Measurements from ENCODE around the gene GPBAR1. TPM values are rescaled to one million over a fixed set of nuclear protein-coding genes. Genes with fewer than 3 reads are reported as not detected.

The GPBAR1 gene
- total and polyA plus RNA-seq, 9 of the 15 experiments (the other 6 are each of a cell fraction or from before 2014, with no cell fraction given), result not detected

GRCh38 chr2:218269900-218270720 is 9.3 kb downstream of the GPBAR1 start, which contains the start of the genes AAMP and PNKD (continued):
- no peak for TF ChIP-seq STAT5B (CRISPR knock-in tag; IDR thresholded peaks at IDR 0.05)
- TF ChIP-seq, protein P1, sequence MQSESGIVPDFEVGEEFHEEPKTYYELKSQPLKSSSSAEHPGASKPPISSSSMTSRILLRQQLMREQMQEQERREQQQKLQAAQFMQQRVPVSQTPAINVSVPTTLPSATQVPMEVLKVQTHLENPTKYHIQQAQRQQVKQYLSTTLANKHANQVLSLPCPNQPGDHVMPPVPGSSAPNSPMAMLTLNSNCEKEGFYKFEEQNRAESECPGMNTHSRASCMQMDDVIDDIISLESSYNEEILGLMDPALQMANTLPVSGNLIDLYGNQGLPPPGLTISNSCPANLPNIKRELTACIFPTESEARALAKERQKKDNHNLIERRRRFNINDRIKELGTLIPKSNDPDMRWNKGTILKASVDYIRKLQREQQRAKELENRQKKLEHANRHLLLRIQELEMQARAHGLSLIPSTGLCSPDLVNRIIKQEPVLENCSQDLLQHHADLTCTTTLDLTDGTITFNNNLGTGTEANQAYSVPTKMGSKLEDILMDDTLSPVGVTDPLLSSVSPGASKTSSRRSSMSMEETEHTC (IDR thresholded peaks at IDR 0.05), result no peak
- TF ChIP-seq, protein P2, sequence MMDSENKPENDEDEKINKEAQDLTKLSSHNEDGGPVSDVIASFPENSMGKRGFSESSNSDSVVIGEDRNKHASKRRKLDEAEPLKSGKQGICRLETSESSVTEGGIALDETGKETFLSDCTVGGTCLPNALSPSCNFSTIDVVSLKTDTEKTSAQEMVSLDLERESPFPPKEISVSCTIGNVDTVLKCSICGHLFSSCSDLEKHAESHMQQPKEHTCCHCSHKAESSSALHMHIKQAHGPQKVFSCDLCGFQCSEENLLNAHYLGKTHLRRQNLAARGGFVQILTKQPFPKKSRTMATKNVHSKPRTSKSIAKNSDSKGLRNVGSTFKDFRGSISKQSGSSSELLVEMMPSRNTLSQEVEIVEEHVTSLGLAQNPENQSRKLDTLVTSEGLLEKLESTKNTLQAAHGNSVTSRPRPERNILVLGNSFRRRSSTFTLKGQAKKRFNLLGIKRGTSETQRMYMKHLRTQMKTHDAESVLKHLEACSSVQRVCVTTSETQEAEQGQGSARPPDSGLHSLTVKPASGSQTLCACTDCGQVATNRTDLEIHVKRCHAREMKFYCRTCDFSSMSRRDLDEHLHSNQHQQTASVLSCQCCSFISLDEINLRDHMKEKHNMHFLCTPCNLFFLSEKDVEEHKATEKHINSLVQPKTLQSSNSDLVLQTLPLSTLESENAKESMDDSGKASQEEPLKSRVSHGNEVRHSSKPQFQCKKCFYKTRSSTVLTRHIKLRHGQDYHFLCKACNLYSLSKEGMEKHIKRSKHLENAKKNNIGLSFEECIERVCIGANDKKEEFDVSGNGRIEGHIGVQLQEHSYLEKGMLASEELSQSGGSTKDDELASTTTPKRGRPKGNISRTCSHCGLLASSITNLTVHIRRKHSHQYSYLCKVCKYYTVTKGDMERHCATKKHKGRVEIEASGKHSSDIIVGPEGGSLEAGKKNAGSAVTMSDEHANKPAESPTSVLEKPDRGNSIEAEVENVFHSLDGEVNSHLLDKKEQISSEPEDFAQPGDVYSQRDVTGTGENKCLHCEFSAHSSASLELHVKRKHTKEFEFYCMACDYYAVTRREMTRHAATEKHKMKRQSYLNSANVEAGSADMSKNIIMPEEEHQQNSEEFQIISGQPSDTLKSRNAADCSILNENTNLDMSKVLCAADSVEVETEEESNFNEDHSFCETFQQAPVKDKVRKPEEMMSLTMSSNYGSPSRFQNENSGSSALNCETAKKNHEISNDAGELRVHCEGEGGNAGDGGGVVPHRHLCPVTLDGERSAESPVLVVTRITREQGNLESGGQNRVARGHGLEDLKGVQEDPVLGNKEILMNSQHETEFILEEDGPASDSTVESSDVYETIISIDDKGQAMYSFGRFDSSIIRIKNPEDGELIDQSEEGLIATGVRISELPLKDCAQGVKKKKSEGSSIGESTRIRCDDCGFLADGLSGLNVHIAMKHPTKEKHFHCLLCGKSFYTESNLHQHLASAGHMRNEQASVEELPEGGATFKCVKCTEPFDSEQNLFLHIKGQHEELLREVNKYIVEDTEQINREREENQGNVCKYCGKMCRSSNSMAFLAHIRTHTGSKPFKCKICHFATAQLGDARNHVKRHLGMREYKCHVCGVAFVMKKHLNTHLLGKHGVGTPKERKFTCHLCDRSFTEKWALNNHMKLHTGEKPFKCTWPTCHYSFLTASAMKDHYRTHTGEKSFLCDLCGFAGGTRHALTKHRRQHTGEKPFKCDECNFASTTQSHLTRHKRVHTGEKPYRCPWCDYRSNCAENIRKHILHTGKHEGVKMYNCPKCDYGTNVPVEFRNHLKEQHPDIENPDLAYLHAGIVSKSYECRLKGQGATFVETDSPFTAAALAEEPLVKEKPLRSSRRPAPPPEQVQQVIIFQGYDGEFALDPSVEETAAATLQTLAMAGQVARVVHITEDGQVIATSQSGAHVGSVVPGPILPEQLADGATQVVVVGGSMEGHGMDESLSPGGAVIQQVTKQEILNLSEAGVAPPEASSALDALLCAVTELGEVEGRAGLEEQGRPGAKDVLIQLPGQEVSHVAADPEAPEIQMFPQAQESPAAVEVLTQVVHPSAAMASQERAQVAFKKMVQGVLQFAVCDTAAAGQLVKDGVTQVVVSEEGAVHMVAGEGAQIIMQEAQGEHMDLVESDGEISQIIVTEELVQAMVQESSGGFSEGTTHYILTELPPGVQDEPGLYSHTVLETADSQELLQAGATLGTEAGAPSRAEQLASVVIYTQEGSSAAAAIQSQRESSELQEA (IDR thresholded peaks at IDR 0.05; ENCODE audit: low read depth), result no peak
- no peak for TF ChIP-seq ERF (CRISPR knock-in tag; IDR thresholded peaks at IDR 0.05)
- no peak for TF ChIP-seq FUS (optimal IDR thresholded peaks at IDR 0.05; ENCODE audit: low read depth, low read length)
- peak; percentile 80 for TF ChIP-seq CHD2 (IDR thresholded peaks at IDR 0.05; ENCODE audit: low read depth, low read length)
- TF ChIP-seq ARID2 (IDR thresholded peaks at IDR 0.05), result no peak
- TF ChIP-seq ELF4 (CRISPR knock-in tag; IDR thresholded peaks at IDR 0.05), result no peak
- no peak for TF ChIP-seq RCOR1 (IDR thresholded peaks at IDR 0.05; ENCODE audit: borderline replicate concordance in 1 of 2, low read depth in 2 of 2, low read length in 2 of 2)
- no peak for TF ChIP-seq TRIM24 (IDR thresholded peaks at IDR 0.05)
- TF ChIP-seq, protein P3, sequence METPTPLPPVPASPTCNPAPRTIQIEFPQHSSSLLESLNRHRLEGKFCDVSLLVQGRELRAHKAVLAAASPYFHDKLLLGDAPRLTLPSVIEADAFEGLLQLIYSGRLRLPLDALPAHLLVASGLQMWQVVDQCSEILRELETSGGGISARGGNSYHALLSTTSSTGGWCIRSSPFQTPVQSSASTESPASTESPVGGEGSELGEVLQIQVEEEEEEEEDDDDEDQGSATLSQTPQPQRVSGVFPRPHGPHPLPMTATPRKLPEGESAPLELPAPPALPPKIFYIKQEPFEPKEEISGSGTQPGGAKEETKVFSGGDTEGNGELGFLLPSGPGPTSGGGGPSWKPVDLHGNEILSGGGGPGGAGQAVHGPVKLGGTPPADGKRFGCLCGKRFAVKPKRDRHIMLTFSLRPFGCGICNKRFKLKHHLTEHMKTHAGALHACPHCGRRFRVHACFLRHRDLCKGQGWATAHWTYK (CRISPR knock-in tag; IDR thresholded peaks at IDR 0.05), result no peak; the same call in 1 of the 2 replicates
- no peak for TF ChIP-seq SMARCB1 (IDR thresholded peaks at IDR 0.05; ENCODE audit: insufficient read length, low read depth)
- TF ChIP-seq, protein P4, sequence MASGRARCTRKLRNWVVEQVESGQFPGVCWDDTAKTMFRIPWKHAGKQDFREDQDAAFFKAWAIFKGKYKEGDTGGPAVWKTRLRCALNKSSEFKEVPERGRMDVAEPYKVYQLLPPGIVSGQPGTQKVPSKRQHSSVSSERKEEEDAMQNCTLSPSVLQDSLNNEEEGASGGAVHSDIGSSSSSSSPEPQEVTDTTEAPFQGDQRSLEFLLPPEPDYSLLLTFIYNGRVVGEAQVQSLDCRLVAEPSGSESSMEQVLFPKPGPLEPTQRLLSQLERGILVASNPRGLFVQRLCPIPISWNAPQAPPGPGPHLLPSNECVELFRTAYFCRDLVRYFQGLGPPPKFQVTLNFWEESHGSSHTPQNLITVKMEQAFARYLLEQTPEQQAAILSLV (tag; IDR thresholded peaks at IDR 0.05), result no peak
- no peak for TF ChIP-seq GTF2E2 (tag; IDR thresholded peaks at IDR 0.05)
- 0 out of 2 replicates have a peak, but pooled peaks have one; percentile 43 for TF ChIP-seq SMAD3 (CRISPR knock-in tag; conservative IDR thresholded peaks at IDR 0.05)
- no peak for TF ChIP-seq ZNF274 (IDR thresholded peaks at IDR 0.05; ENCODE audit: borderline replicate concordance, low read depth, low read length)
- TF ChIP-seq ATF1 (CRISPR knock-in tag; IDR thresholded peaks at IDR 0.05), result no peak; the same call in 1 of the 2 replicates
- TF ChIP-seq ATF1 (tag; IDR thresholded peaks at IDR 0.05), result peak; percentile 89

All from K562 (cell line).